ENCODE measurements around the gene GAST. TPM values are rescaled to one million over a fixed set of nuclear protein-coding genes. Genes with fewer than 3 reads are reported as not detected.
A peak's percentile ranks its signal among the peaks of the same experiment; 100 is the strongest.

GAST gene
- total and polyA plus RNA-seq, 2 of the 13 experiments (the other 11 are each of a cell fraction or from before 2014, with no cell fraction given): 0.32 to 0.42 TPM

DNA sequence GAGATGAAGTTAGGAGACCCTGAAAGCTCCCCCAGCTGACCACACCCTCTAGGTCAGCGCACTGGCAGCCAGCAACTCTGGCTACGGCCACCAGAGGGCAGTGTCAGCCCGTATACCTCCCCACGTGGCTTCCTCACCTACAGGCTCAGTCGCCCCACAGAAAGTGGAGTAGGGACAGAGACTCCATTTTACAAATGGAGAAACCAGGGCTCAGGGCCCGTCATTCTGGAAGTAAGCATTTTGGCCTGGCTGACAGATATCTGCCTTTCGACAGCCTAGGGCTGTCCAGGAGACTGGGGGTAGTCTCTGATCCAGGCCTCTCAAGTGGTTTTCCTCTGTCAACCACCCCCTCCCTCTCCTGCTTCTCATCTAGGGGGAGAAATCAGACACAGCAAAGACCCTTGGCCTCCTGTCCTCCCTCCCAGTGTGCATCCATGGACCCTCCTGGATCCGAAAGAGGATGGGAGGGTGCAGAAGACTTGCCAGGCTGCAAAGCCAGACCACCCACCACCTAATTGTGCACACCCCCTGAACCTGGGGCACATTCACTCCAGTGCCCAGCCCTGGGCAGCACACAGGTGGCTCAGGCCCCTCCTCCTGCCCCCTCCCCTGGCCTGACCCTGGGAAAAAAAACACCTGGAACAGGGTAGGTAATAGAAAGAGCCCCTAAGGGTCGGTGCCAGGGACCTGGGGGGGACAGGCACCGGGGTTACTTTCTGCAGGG is 26.1 kb downstream of the GAST start (continued):
- TF ChIP-seq E2F1 (CRISPR knock-in tag; IDR thresholded peaks at IDR 0.05): no peak
- TF ChIP-seq, protein P1, sequence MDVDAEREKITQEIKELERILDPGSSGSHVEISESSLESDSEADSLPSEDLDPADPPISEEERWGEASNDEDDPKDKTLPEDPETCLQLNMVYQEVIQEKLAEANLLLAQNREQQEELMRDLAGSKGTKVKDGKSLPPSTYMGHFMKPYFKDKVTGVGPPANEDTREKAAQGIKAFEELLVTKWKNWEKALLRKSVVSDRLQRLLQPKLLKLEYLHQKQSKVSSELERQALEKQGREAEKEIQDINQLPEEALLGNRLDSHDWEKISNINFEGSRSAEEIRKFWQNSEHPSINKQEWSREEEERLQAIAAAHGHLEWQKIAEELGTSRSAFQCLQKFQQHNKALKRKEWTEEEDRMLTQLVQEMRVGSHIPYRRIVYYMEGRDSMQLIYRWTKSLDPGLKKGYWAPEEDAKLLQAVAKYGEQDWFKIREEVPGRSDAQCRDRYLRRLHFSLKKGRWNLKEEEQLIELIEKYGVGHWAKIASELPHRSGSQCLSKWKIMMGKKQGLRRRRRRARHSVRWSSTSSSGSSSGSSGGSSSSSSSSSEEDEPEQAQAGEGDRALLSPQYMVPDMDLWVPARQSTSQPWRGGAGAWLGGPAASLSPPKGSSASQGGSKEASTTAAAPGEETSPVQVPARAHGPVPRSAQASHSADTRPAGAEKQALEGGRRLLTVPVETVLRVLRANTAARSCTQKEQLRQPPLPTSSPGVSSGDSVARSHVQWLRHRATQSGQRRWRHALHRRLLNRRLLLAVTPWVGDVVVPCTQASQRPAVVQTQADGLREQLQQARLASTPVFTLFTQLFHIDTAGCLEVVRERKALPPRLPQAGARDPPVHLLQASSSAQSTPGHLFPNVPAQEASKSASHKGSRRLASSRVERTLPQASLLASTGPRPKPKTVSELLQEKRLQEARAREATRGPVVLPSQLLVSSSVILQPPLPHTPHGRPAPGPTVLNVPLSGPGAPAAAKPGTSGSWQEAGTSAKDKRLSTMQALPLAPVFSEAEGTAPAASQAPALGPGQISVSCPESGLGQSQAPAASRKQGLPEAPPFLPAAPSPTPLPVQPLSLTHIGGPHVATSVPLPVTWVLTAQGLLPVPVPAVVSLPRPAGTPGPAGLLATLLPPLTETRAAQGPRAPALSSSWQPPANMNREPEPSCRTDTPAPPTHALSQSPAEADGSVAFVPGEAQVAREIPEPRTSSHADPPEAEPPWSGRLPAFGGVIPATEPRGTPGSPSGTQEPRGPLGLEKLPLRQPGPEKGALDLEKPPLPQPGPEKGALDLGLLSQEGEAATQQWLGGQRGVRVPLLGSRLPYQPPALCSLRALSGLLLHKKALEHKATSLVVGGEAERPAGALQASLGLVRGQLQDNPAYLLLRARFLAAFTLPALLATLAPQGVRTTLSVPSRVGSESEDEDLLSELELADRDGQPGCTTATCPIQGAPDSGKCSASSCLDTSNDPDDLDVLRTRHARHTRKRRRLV (CRISPR knock-in tag; IDR thresholded peaks at IDR 0.05): no peak
- no peak for TF ChIP-seq NR3C1 (CRISPR knock-in tag; IDR thresholded peaks at IDR 0.05)
- TF ChIP-seq FOXK2 (IDR thresholded peaks at IDR 0.05): no peak
- TF ChIP-seq, protein P2, sequence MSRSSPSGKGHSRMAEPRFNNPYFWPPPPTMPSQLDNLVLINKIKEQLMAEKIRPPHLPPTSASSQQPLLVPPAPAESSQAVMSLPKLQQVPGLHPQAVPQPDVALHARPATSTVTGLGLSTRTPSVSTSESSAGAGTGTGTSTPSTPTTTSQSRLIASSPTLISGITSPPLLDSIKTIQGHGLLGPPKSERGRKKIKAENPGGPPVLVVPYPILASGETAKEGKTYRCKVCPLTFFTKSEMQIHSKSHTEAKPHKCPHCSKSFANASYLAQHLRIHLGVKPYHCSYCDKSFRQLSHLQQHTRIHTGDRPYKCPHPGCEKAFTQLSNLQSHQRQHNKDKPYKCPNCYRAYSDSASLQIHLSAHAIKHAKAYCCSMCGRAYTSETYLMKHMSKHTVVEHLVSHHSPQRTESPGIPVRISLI (CRISPR knock-in tag; IDR thresholded peaks at IDR 0.05; ENCODE audit: borderline replicate concordance): peak; percentile 13; the same call in 1 of the 2 replicates
- no peak for TF ChIP-seq ZBTB7A (CRISPR knock-in tag; IDR thresholded peaks at IDR 0.05)
- no peak for TF ChIP-seq ZNF160 (CRISPR knock-in tag; IDR thresholded peaks at IDR 0.05)
- peak; percentile 52 for TF ChIP-seq ISL2 (CRISPR knock-in tag; IDR thresholded peaks at IDR 0.05)
- no peak for TF ChIP-seq MIER3 (CRISPR knock-in tag; IDR thresholded peaks at IDR 0.05; ENCODE audit: borderline replicate concordance)
- TF ChIP-seq ZNF713 (CRISPR knock-in tag; IDR thresholded peaks at IDR 0.05): no peak
- TF ChIP-seq ZNF260 (CRISPR knock-in tag; IDR thresholded peaks at IDR 0.05; ENCODE audit: borderline replicate concordance, low read depth): no peak
- no peak for TF ChIP-seq SP140L (CRISPR knock-in tag; IDR thresholded peaks at IDR 0.05; ENCODE audit: borderline replicate concordance)
- TF ChIP-seq FOSL1 (CRISPR knock-in tag; IDR thresholded peaks at IDR 0.05; ENCODE audit: borderline replicate concordance): no peak
- TF ChIP-seq, protein P3, sequence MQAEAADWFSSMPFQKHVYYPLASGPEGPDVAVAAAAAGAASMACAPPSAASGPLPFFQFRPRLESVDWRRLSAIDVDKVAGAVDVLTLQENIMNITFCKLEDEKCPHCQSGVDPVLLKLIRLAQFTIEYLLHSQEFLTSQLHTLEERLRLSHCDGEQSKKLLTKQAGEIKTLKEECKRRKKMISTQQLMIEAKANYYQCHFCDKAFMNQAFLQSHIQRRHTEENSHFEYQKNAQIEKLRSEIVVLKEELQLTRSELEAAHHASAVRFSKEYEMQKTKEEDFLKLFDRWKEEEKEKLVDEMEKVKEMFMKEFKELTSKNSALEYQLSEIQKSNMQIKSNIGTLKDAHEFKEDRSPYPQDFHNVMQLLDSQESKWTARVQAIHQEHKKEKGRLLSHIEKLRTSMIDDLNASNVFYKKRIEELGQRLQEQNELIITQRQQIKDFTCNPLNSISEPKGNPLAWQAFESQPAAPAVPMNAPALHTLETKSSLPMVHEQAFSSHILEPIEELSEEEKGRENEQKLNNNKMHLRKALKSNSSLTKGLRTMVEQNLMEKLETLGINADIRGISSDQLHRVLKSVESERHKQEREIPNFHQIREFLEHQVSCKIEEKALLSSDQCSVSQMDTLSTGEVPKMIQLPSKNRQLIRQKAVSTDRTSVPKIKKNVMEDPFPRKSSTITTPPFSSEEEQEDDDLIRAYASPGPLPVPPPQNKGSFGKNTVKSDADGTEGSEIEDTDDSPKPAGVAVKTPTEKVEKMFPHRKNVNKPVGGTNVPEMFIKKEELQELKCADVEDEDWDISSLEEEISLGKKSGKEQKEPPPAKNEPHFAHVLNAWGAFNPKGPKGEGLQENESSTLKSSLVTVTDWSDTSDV (CRISPR knock-in tag; IDR thresholded peaks at IDR 0.05): no peak
- TF ChIP-seq ZNF431 (CRISPR knock-in tag; IDR thresholded peaks at IDR 0.05; ENCODE audit: borderline replicate concordance, low read depth): peak; percentile 56; the same call in 1 of the 2 replicates
- TF ChIP-seq ZNF136 (CRISPR knock-in tag; IDR thresholded peaks at IDR 0.05; ENCODE audit: low read depth): no peak
- no peak for TF ChIP-seq IKZF1 (IDR thresholded peaks at IDR 0.05)
- TF ChIP-seq HDAC6 (IDR thresholded peaks at IDR 0.05; ENCODE audit: low read depth, low read length): no peak
- no peak for TF ChIP-seq ZNF660 (CRISPR knock-in tag; IDR thresholded peaks at IDR 0.05; ENCODE audit: borderline replicate concordance, low read depth)
- TF ChIP-seq ZNF20 (CRISPR knock-in tag; IDR thresholded peaks at IDR 0.05): no peak
- TF ChIP-seq ZNF264 (CRISPR knock-in tag; IDR thresholded peaks at IDR 0.05): no peak

Data from HepG2 (cell line).